ENCODE results near the gene TRIM71.
"Not testable (repeated sequence)": the region's sequence is repeated elsewhere in the genome, so short reads cannot be mapped to it uniquely, and the experiment has no call there.

Gene TRIM71

GRCh38 chr3:32817558-32818228 is at the start of gene TRIM71:
Gene TRIM71 (plus strand): TSS chr3:32817997. CDS start chr3:32818081, 84 bp downstream.
- no peak for DNase-seq

- DNase-seq = no peak
Observed at GRCh38 chr3:32778389-32778788, 39.4 kb upstream of the TRIM71 start.

GRCh38 chr3:32780071-32780734 is 37.6 kb upstream of the TRIM71 start:
- no peak for DNase-seq

GRCh38 chr3:32780735-32781210 is 37.0 kb upstream of the TRIM71 start:
- no peak for DNase-seq

GRCh38 chr3:32781211-32781968 is 36.4 kb upstream of the TRIM71 start:
- no peak for DNase-seq

- not testable (repeated sequence) for DNase-seq
Observed at GRCh38 chr3:32781969-32782270, 35.9 kb upstream of the TRIM71 start.

GRCh38 chr3:32782407-32782806 is 35.4 kb upstream of the TRIM71 start:
- DNase-seq = no peak

GRCh38 chr3:32791833-32792232 is 26.0 kb upstream of the TRIM71 start:
- no peak for DNase-seq

- no peak for DNase-seq
Observed at GRCh38 chr3:32794487-32795308, 23.1 kb upstream of the TRIM71 start.

GRCh38 chr3:32796384-32796950 is 21.3 kb upstream of the TRIM71 start:
- not testable (repeated sequence) for DNase-seq

- no peak for DNase-seq
Observed at GRCh38 chr3:32797776-32798175, 20.0 kb upstream of the TRIM71 start.

GRCh38 chr3:32801440-32801839 is 16.4 kb upstream of the TRIM71 start:
- not testable (repeated sequence) for DNase-seq

- no peak for DNase-seq
Observed at GRCh38 chr3:32813180-32813579, 4.6 kb upstream of the TRIM71 start.

GRCh38 chr3:32814361-32814760 is 3.4 kb upstream of the TRIM71 start:
- no peak for DNase-seq

GRCh38 chr3:32815841-32816438 is 1.9 kb upstream of the TRIM71 start:
- DNase-seq = no peak

GRCh38 chr3:32816439-32817256 is 1.1 kb upstream of the TRIM71 start:
- DNase-seq = no peak

- DNase-seq = no peak
Observed at GRCh38 chr3:32817257-32817557, 590 bp upstream of the TRIM71 start.

- no peak for DNase-seq
Observed at GRCh38 chr3:32818229-32818969, 602 bp downstream of the TRIM71 start.

- DNase-seq = no peak
Observed at GRCh38 chr3:32818970-32819511, 1.2 kb downstream of the TRIM71 start.

GRCh38 chr3:32819551-32820348 is 2.0 kb downstream of the TRIM71 start:
- DNase-seq = no peak

Data from NCI-H2107 (cell line).